ENCODE results near the gene LRRC17. TPM values are rescaled to one million over a fixed set of nuclear protein-coding genes. Genes with fewer than 3 reads are reported as not detected.

LRRC17 gene
- total and polyA plus RNA-seq, 2 of the 4 experiments (the other 2 are of a cell fraction): 250 to 280 TPM

- H3K36me3 ChIP-seq (ENCODE audit: control insufficient read depth, insufficient read depth, low read length): peaks cover 16% of the 10 kb centered on the region
- ATAC-seq (ENCODE audit: low read depth): no peak
- no peak overlapping the region for H3K4ac ChIP-seq (ENCODE audit: low read depth, low read length)
- H4K8ac ChIP-seq (ENCODE audit: low read depth in 2 of 2, low read length in 2 of 2): no peak overlapping the region
- in situ Hi-C loops (cut with MboI; ENCODE audit: low sequenced_read_pairs): no loop called here
- H3K4me3 ChIP-seq (ENCODE audit: insufficient read depth, low read depth, low read length): no peak overlapping the region
- H3K27me3 ChIP-seq (ENCODE audit: control insufficient read depth, insufficient read depth, low read length): no peaks in the 10 kb centered on the region
- no peak overlapping the region for H2BK20ac ChIP-seq (ENCODE audit: low read depth, low read length)
- BruUV-seq (replicated peaks): no TSS peak
- no peaks in the 10 kb centered on the region for H3K9me3 ChIP-seq (ENCODE audit: control insufficient read depth, insufficient read depth, low read length)
- H3K27ac ChIP-seq (ENCODE audit: insufficient read depth, low read length): no peak overlapping the region
- no peak overlapping the region for H2AFZ ChIP-seq (replicated peaks; ENCODE audit: low read length, poor library complexity)
- H2BK15ac ChIP-seq (ENCODE audit: low read depth, low read length): no peak overlapping the region
- dilution Hi-C loops (cut with HindIII; ENCODE audit: low sequenced_read_pairs, unreplicated experiment): no loop called here
- no peaks in the 10 kb centered on the region; the same call in 1 of the 2 replicates for H3K4me1 ChIP-seq (ENCODE audit: control insufficient read depth, insufficient read depth, low read length)
- ChIA-PET CTCF (interaction anchor here (0.6 to 1.1 kb wide), 2 partner anchors 39 to 51 kb away, joined by 3 to 5 read pairs; no protein-coding TSS in a partner anchor), POLR2A (ENCODE audit: unreplicated experiment) (no interaction called here)
- no peak for DNase-seq
- no peak overlapping the region for H4K91ac ChIP-seq (ENCODE audit: insufficient read depth, low read depth, low read length)
- no peaks in the 10 kb centered on the region for H4K20me1 ChIP-seq (ENCODE audit: insufficient read depth, low read length)
- no peak overlapping the region for H2BK120ac ChIP-seq (ENCODE audit: low read depth, low read length)
- H4K5ac ChIP-seq (ENCODE audit: low read depth, low read length): no peak overlapping the region
- no peak overlapping the region for H2AK9ac ChIP-seq (replicated peaks; ENCODE audit: low read depth, low read length, poor library complexity)
- H3K18ac ChIP-seq (ENCODE audit: low read depth, low read length): no peak overlapping the region
- intact Hi-C loops (cut with micrococcal nuclease): no loop called here
- no peak overlapping the region for H3K9ac ChIP-seq (ENCODE audit: low read depth, low read length)
- H3K14ac ChIP-seq (replicated peaks; ENCODE audit: low read depth, low read length): no peak overlapping the region
- 100% methylated on average over 2 of the region's 5 CpGs; no CpG with 5 or more reads in 1 of the 2 experiments for WGBS, 2 experiments (ENCODE audit: extremely low coverage in 2 of 2, insufficient read length in 1 of 2)
- no peak overlapping the region for H2BK5ac ChIP-seq (ENCODE audit: low read depth, low read length, poor library complexity, severe bottlenecking)
- H3K23ac ChIP-seq (ENCODE audit: low read depth, low read length): no peak overlapping the region
- peaks cover 4 to 11% of the 10 kb centered on the region in 2 experiments; a peak in 2 of 4 replicates for H3K79me1 ChIP-seq (ENCODE audit: low read depth in 1 of 2, low read length in 2 of 2)
- TF ChIP-seq MAFK (IDR thresholded peaks at IDR 0.05; ENCODE audit: low read depth, low read length): no peak
- TF ChIP-seq BHLHE40 (IDR thresholded peaks at IDR 0.05; ENCODE audit: low read depth, low read length): no peak
- TF ChIP-seq MXI1 (IDR thresholded peaks at IDR 0.05; ENCODE audit: borderline replicate concordance, low read depth, low read length): no peak
- no peak for TF ChIP-seq CTCF (conservative IDR thresholded peaks at IDR 0.05; ENCODE audit: low read depth, low read length)
- TF ChIP-seq POLR2A (IDR thresholded peaks at IDR 0.05; ENCODE audit: low read depth, low read length): no peak
- TF ChIP-seq NFE2L2 (IDR thresholded peaks at IDR 0.05; ENCODE audit: low read depth, low read length): no peak
- no peak for TF ChIP-seq FOS (IDR thresholded peaks at IDR 0.05; ENCODE audit: low read depth, low read length)
- TF ChIP-seq MAZ (IDR thresholded peaks at IDR 0.05; ENCODE audit: borderline replicate concordance, low read depth, low read length): no peak
- TF ChIP-seq SMC3 (IDR thresholded peaks at IDR 0.05; ENCODE audit: low read depth, low read length): no peak
- TF ChIP-seq, protein P1, sequence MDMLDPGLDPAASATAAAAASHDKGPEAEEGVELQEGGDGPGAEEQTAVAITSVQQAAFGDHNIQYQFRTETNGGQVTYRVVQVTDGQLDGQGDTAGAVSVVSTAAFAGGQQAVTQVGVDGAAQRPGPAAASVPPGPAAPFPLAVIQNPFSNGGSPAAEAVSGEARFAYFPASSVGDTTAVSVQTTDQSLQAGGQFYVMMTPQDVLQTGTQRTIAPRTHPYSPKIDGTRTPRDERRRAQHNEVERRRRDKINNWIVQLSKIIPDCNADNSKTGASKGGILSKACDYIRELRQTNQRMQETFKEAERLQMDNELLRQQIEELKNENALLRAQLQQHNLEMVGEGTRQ (IDR thresholded peaks at IDR 0.05; ENCODE audit: low read depth, low read length): no peak
- TF ChIP-seq ELK1 (IDR thresholded peaks at IDR 0.05; ENCODE audit: borderline replicate concordance, low read depth, low read length): no peak
- no peak for TF ChIP-seq RAD21 (IDR thresholded peaks at IDR 0.05; ENCODE audit: low read length)
- H3K9me1 ChIP-seq (ENCODE audit: insufficient read depth, low read length): peaks cover 3% of the 10 kb centered on the region; the same call in 1 of the 2 replicates
- H3K56ac ChIP-seq (ENCODE audit: extremely low read depth, insufficient read depth, low read length): no peak overlapping the region
- H3K4me2 ChIP-seq (ENCODE audit: low read depth, low read length): no peak overlapping the region
- no peak overlapping the region for H2AK5ac ChIP-seq (ENCODE audit: low read depth, low read length)
Measured at GRCh38 chr7:102943423-102944169, 30.8 kb downstream of the LRRC17 start.

All from IMR-90 (cell line).